K562 (cell line): Measurements from ENCODE around the gene MYO1B. TPM values are rescaled to one million over a fixed set of nuclear protein-coding genes. Genes with fewer than 3 reads are reported as not detected.

Source experiments
- ATAC-seq: fragments of 200-7000 bp; cut with Tn5 transposase; 3 replicates; pipeline ENCODE4 v1.9.1; 2020; ENCODE audit warnings: moderate library complexity
- BruUV-seq: library from RNA; stranded (reverse); fragments of 400-500 nt; replicated peaks from 2 replicates; lab custom pipeline; 2021; lab: Mats Ljungman, UMichigan
- CTCF ChIA-PET: fragments of 300-600 bp; formaldehyde crosslinking; extraction: SDS; loops from one replicate; lab custom pipeline; 2021; ENCODE audit warnings: low intra/inter-chr PET ratio; lab: Yijun Ruan, JAX
- POLR2A ChIA-PET: fragments of 300-600, 350-650 bp; sonication (Branson Sonifier 250); formaldehyde crosslinking; extraction: SDS; loops from one replicate; lab custom pipeline; 2021; ENCODE audit warnings: antibody characterized with exemption, inconsistent platforms; lab: Yijun Ruan, JAX
- DNase-seq, 4 experiments: peaks; one replicate each; pipeline versions ENCODE4 v3.0.0 to v3.0.0-alpha.2; 2011 to 2018; ENCODE audit warnings: low spot score in 3 of 4, mixed read lengths in 3 of 4; ENCODE audit errors: extremely low read depth in 1 of 4
- FAIRE-seq: peaks from 2 replicates; lab custom pipeline; 2011; peaks lifted over from hg19 to GRCh38; lab: Jason Lieb, UNC
- H2AFZ ChIP-seq: 2 replicates; pipeline ENCODE4 v1.6.0; 2011; ENCODE audit warnings: low read depth, low read length, control low read depth, inconsistent platforms
- H3K27ac ChIP-seq: fragments of 200-600 bp; 3 replicates; pipeline ENCODE4 v1.8.0; 2011; ENCODE audit warnings: low read depth, mild to moderate bottlenecking, control low read depth, inconsistent platforms, low read length, moderate library complexity, mixed read lengths; ENCODE audit errors: extremely low read depth
- H3K27me3 ChIP-seq, 2 experiments: fragments of 300-600 bp in 1 of 2; 2 replicates in 1 of 2; 3 replicates in 1 of 2; pipeline versions ENCODE4 v1.6.0 to v1.8.0; 2011; ENCODE audit warnings: inconsistent platforms in 2 of 2, low read length in 2 of 2, mild to moderate bottlenecking in 1 of 2, mixed read lengths in 1 of 2, moderate library complexity in 1 of 2; ENCODE audit not compliant: control insufficient read depth in 2 of 2, insufficient read depth in 2 of 2
- H3K36me3 ChIP-seq: fragments of 300-600 bp; 3 replicates; pipeline ENCODE4 v1.8.0; 2011; ENCODE audit warnings: mild to moderate bottlenecking, low read length, inconsistent platforms; ENCODE audit not compliant: control insufficient read depth, insufficient read depth
- H3K4me1 ChIP-seq, 2 experiments: fragments of 200-600 bp in 1 of 2; replicated peaks in 1 of 2; 2 replicates in 1 of 2; 3 replicates in 1 of 2; pipeline versions ENCODE4 v1.5.1 to v1.8.0; 2011; ENCODE audit warnings: inconsistent platforms in 2 of 2, low read length in 2 of 2, mild to moderate bottlenecking in 1 of 2, mixed read lengths in 1 of 2, moderate library complexity in 1 of 2; ENCODE audit not compliant: control insufficient read depth in 2 of 2, insufficient read depth in 2 of 2
- H3K4me2 ChIP-seq: 2 replicates; pipeline ENCODE4 v1.6.1; 2011; ENCODE audit warnings: low read length, control low read depth, inconsistent platforms, mixed read lengths; ENCODE audit not compliant: insufficient read depth
- H3K4me3 ChIP-seq: fragments of 200-600 bp; sonication (generic), shearing (Covaris generic); 2 replicates; pipeline ENCODE4 v1.5.1; 2016; ENCODE audit warnings: control low read depth, inconsistent platforms
- H3K79me2 ChIP-seq: fragments of 200-600 bp; 3 replicates; pipeline ENCODE4 v1.8.0; 2011; ENCODE audit warnings: low read length, inconsistent platforms; ENCODE audit not compliant: control insufficient read depth, insufficient read depth
- H3K9ac ChIP-seq, 2 experiments: 2 replicates each; pipeline versions ENCODE4 v1.6.0 to v1.6.1; 2011; ENCODE audit warnings: low read depth in 2 of 2, low read length in 2 of 2, control low read depth in 1 of 2, inconsistent platforms in 1 of 2, mild to moderate bottlenecking in 1 of 2, mixed read lengths in 1 of 2; ENCODE audit not compliant: insufficient read depth in 1 of 2
- H3K9me1 ChIP-seq: one replicate; pipeline ENCODE4 v1.6.0; 2011; ENCODE audit warnings: inconsistent platforms, mild to moderate bottlenecking, low read length, moderate library complexity; ENCODE audit not compliant: control insufficient read depth, insufficient read depth
- H3K9me3 ChIP-seq: replicated peaks from 2 replicates; pipeline ENCODE4 v1.5.1; 2011; ENCODE audit warnings: low read depth, low read length, inconsistent platforms; ENCODE audit not compliant: control insufficient read depth, insufficient read depth
- H4K20me1 ChIP-seq: replicated peaks from 2 replicates; pipeline ENCODE4 v1.6.1; 2011; ENCODE audit warnings: low read length, inconsistent platforms, mixed read lengths; ENCODE audit not compliant: control insufficient read depth, insufficient read depth
- CREB3L1 ChIP-seq: fragments of 450-650 bp; IDR thresholded peaks from 2 replicates; pipeline ENCODE4 v1.6.1; 2014; ENCODE audit warnings: low read depth, mild to moderate bottlenecking, moderate library complexity, borderline replicate concordance
- MED1 ChIP-seq: sonication (generic); formaldehyde crosslinking; IDR thresholded peaks from 2 replicates; pipeline ENCODE4 v1.8.1; 2023; ENCODE audit warnings: missing genetic modification reagents, borderline replicate concordance
- RUNX1 ChIP-seq: sonication (generic); IDR thresholded peaks from 2 replicates; pipeline ENCODE4 v1.6.1; 2016; ENCODE audit warnings: antibody characterized with exemption, low read depth
- SMAD3 ChIP-seq: fragments of 450-650 bp; formaldehyde crosslinking; conservative IDR thresholded peaks from 2 replicates; pipeline ENCODE4 v1.4.0; 2020; ENCODE audit warnings: mild to moderate bottlenecking
- SNRNP70 ChIP-seq: fragments of 200-400 bp; formaldehyde crosslinking; optimal IDR thresholded peaks from 2 replicates; pipeline ENCODE3; 2017; ENCODE audit warnings: low read depth, low read length
- SOX6 ChIP-seq: fragments of 450-650 bp; IDR thresholded peaks from 2 replicates; pipeline ENCODE4 v1.6.1; 2014; ENCODE audit warnings: mild to moderate bottlenecking
- SPI1 ChIP-seq: IDR thresholded peaks from 2 replicates; pipeline ENCODE4 v1.6.1; 2011; ENCODE audit warnings: low read depth, low read length, control low read depth, borderline replicate concordance
- SRF ChIP-seq, 2 experiments: fragments of 250-450, 450-650 bp in 1 of 2; sonication (Bioruptor Pico) in 1 of 2; sonication (generic) in 1 of 2; formaldehyde crosslinking; IDR thresholded peaks; 2 replicates each; pipeline versions ENCODE4 v1.5.0 to v1.5.1; 2020 to 2022; ENCODE audit warnings: mild to moderate bottlenecking in 1 of 2, missing genetic modification reagents in 1 of 2
- TAF15 ChIP-seq: fragments of 200-400 bp; formaldehyde crosslinking; IDR thresholded peaks from 2 replicates; pipeline ENCODE4 v1.6.1; 2017; ENCODE audit warnings: mild to moderate bottlenecking, low read depth, low read length, moderate library complexity
- TEAD2 ChIP-seq: fragments of 450-650 bp; IDR thresholded peaks from 2 replicates; pipeline ENCODE4 v1.6.1; 2016; ENCODE audit warnings: missing genetic modification characterization, control low read depth, missing compliant biosample characterization
- TEAD4 ChIP-seq, 2 experiments: sonication (generic) in 1 of 2; formaldehyde crosslinking in 1 of 2; IDR thresholded peaks; 2 replicates each; pipeline versions ENCODE4 v1.6.1 to v1.8.0; 2012 to 2022; ENCODE audit warnings: borderline replicate concordance in 1 of 2, inconsistent platforms in 1 of 2, low read length in 1 of 2, mild to moderate bottlenecking in 1 of 2, missing genetic modification reagents in 1 of 2
- TOE1 ChIP-seq, 2 experiments: fragments of 450-650 bp in 1 of 2; sonication (generic) in 1 of 2; formaldehyde crosslinking in 1 of 2; IDR thresholded peaks; 2 replicates each; pipeline versions ENCODE4 v1.7.1 to v1.8.0; 2016 to 2022; ENCODE audit warnings: borderline replicate concordance in 2 of 2, mild to moderate bottlenecking in 2 of 2, antibody characterized with exemption in 1 of 2, inconsistent platforms in 1 of 2, low read depth in 1 of 2, missing genetic modification reagents in 1 of 2, moderate library complexity in 1 of 2
- ZNF133 ChIP-seq: fragments of 250-450 bp; sonication (Bioruptor Pico); IDR thresholded peaks from 2 replicates; pipeline ENCODE4 v1.4.0; 2020; ENCODE audit warnings: mild to moderate bottlenecking
- ZNF41 ChIP-seq: fragments of 250-450 bp; sonication (Bioruptor Pico); conservative IDR thresholded peaks from 2 replicates; pipeline ENCODE4 v1.4.0; 2020; ENCODE audit warnings: mild to moderate bottlenecking
- WGBS: fragments of 100-300 bp; shearing (Covaris generic); methylation state at CpG from one replicate; pipeline ENCODE4 v1.1.6; 2016; ENCODE audit warnings: low coverage, mixed read lengths; ENCODE audit not compliant: insufficient coverage; ENCODE audit errors: missing lambda C conversion rate; 5-methylcytosine and 5-hydroxymethylcytosine counted together
- in situ Hi-C: fragments of 300-500 bp; cut with MboI; formaldehyde crosslinking; loops from 4 replicates; pipeline ENCODE4 v1.15.0; 2018; ENCODE audit warnings: inconsistent platforms, mixed read lengths
- intact Hi-C: fragments of 100-400 bp; cut with micrococcal nuclease; formaldehyde crosslinking; loops from 2 replicates; pipeline ENCODE4 v1.14.2; 2022
- polyA plus RNA-seq, 8 experiments: library from polyadenylated mRNA; depleted of rRNA in 4 of 8; stranded (reverse) in 5 of 8; unstranded in 3 of 8; fragments of >200 nt; fragmentation: Nextera tagmentation in 2 of 8; fragmentation: Illumina TruSeq in 1 of 8; extraction: Ambion mirVana in 2 of 8; extraction: Trizol in 1 of 8; gene quantifications; 2 replicates each; pipeline versions ENCODE4 v1.2.1 to v1.2.3, GENCODE V29; 2011 to 2014; ENCODE audit warnings: inconsistent platforms in 1 of 8, missing spikeins in 1 of 8
- total RNA-seq, 7 experiments: library from RNA; depleted of rRNA in 6 of 7; stranded (reverse); fragments of >200 nt in 6 of 7; fragmentation: Illumina TruSeq in 2 of 7; extraction: Trizol in 2 of 7; gene quantifications; 2 replicates each; pipeline versions ENCODE4 v1.2.1 to v1.2.3, GENCODE V29; 2011 to 2021; ENCODE audit warnings: low replicate concordance in 1 of 7

Gene MYO1B
- total and polyA plus RNA-seq, 9 of the 15 experiments (the other 6 are each of a cell fraction or from before 2014, with no cell fraction given), result 0.04 to 0.33 (median 0.20) TPM; not detected in 5

GRCh38 chr2:191435141-191435540 lies 189.9 kb downstream of the MYO1B start:
- Histone ChIP-seq H3K4me3 (no peak overlapping the region), H3K36me3 (no peaks in the 10 kb centered on the region), H3K9me3 (no peaks in the 10 kb centered on the region), H3K4me1 (no peaks in the 10 kb centered on the region), H4K20me1 (no peaks in the 10 kb centered on the region), H3K27me3 (no peaks in the 10 kb centered on the region; a peak in 1 of 5 replicates), H3K79me2 (no peaks in the 10 kb centered on the region), H3K9me1 (no peaks in the 10 kb centered on the region), H3K4me2 (no peak overlapping the region), H3K9ac (no peak overlapping the region), H3K27ac (no peak overlapping the region), H2AFZ (no peak overlapping the region)
- no TSS peak for BruUV-seq
- FAIRE-seq (no peak), DNase-seq (no peak), ATAC-seq (no peak)
- 0% methylated on average over 6 of the region's 6 CpGs for WGBS
- TF ChIP-seq SRF (CRISPR knock-in tag; IDR thresholded peaks at IDR 0.05) (no peak), SMAD3 (CRISPR knock-in tag) (no peak)
- ChIA-PET CTCF (no interaction called here), POLR2A (no interaction called here)
- intact Hi-C loops, result no loop called here
- in situ Hi-C loops, result no loop called here

- no peaks in the 10 kb centered on the region for H3K79me2 ChIP-seq
- no TSS peak for BruUV-seq
- POLR2A ChIA-PET, result no interaction called here
- no peak overlapping the region for H3K4me2 ChIP-seq
- no peaks in the 10 kb centered on the region; a peak in 1 of 5 replicates for H3K27me3 ChIP-seq
- H3K9me1 ChIP-seq, result no peaks in the 10 kb centered on the region
- no peak overlapping the region for H3K9ac ChIP-seq
- H3K27ac ChIP-seq, result no peak overlapping the region
- FAIRE-seq, result no peak
- no peak overlapping the region for H3K4me3 ChIP-seq
- intact Hi-C loops, result no loop called here
- in situ Hi-C loops, result no loop called here
- ATAC-seq, result no peak
- no peaks in the 10 kb centered on the region for H3K9me3 ChIP-seq
- H4K20me1 ChIP-seq, result no peaks in the 10 kb centered on the region
- no peak for DNase-seq
- no peaks in the 10 kb centered on the region; a peak in 1 of 5 replicates for H3K4me1 ChIP-seq
- CTCF ChIA-PET, result no interaction called here
- no peak overlapping the region for H2AFZ ChIP-seq
- WGBS, result 6% methylated on average over 6 of the region's 6 CpGs
- no peaks in the 10 kb centered on the region for H3K36me3 ChIP-seq
- no peak for TF ChIP-seq ZNF41
- no peak for TF ChIP-seq RUNX1
- no peak for TF ChIP-seq SNRNP70
- TF ChIP-seq TOE1 (IDR thresholded peaks at IDR 0.05; ENCODE audit: borderline replicate concordance), result no peak
- no peak for TF ChIP-seq TOE1 (CRISPR knock-in tag; IDR thresholded peaks at IDR 0.05; ENCODE audit: borderline replicate concordance, low read depth)
- TF ChIP-seq CREB3L1, result no peak
- no peak for TF ChIP-seq SPI1
- no peak for TF ChIP-seq ZNF133 (CRISPR knock-in tag)
- no peak for TF ChIP-seq TAF15
- no peak for TF ChIP-seq TEAD2
- no peak for TF ChIP-seq MED1 (CRISPR knock-in tag)
- TF ChIP-seq SOX6, result no peak
- TF ChIP-seq TEAD4 (IDR thresholded peaks at IDR 0.05; ENCODE audit: low read length), result no peak
- TF ChIP-seq TEAD4 (CRISPR knock-in tag; IDR thresholded peaks at IDR 0.05; ENCODE audit: borderline replicate concordance), result no peak
Observed at GRCh38 chr2:191436368-191437055, 191.3 kb downstream of the MYO1B start.
